K562 (cell line): Measurements from ENCODE around the gene ABCA3. TPM values are rescaled to one million over a fixed set of nuclear protein-coding genes. Genes with fewer than 3 reads are reported as not detected.

Experiments
- EHMT2 ChIP-seq: fragments of 450-650 bp; IDR thresholded peaks from 2 replicates; pipeline ENCODE4 v1.6.1; 2018; ENCODE audit warnings: antibody characterized with exemption
- FOXA3 ChIP-seq, 2 experiments: fragments of 450-650 bp in 1 of 2; sonication (generic) in 1 of 2; formaldehyde crosslinking; IDR thresholded peaks in 1 of 2; conservative IDR thresholded peaks in 1 of 2; 2 replicates each; pipeline versions ENCODE4 v1.4.0 to v1.8.0; 2020 to 2022; ENCODE audit warnings: mild to moderate bottlenecking in 2 of 2, missing genetic modification reagents in 1 of 2
- GABPA ChIP-seq: fragments of 200-800 bp; sonication (Bioruptor generic); conservative IDR thresholded peaks from 2 replicates; pipeline ENCODE4 v1.6.1; 2016; ENCODE audit warnings: low read depth, missing genetic modification characterization, missing compliant biosample characterization
- HDAC3 ChIP-seq: fragments of 450-650 bp; IDR thresholded peaks from 2 replicates; pipeline ENCODE4 v1.6.1; 2018; ENCODE audit warnings: borderline replicate concordance, mild to moderate bottlenecking, moderate library complexity; ENCODE audit not compliant: partially characterized antibody
- HLTF ChIP-seq: fragments of 450-650 bp; IDR thresholded peaks from 2 replicates; pipeline ENCODE4 v1.6.1; 2016
- KDM2B ChIP-seq: fragments of 250-450 bp; sonication (Bioruptor Pico); IDR thresholded peaks from 2 replicates; pipeline ENCODE4 v1.8.0; 2021; ENCODE audit warnings: mild to moderate bottlenecking, moderate library complexity
- POLR2AphosphoS2 ChIP-seq: IDR thresholded peaks from 2 replicates; pipeline ENCODE4 v1.6.1; 2012; ENCODE audit warnings: low read length, improper control_type of control experiment
- POLR2B ChIP-seq: fragments of 450-650 bp; IDR thresholded peaks from 2 replicates; pipeline ENCODE4 v1.6.1; 2018; ENCODE audit warnings: low read depth; ENCODE audit not compliant: partially characterized antibody
- SMARCC2 ChIP-seq: fragments of 450-650 bp; IDR thresholded peaks from 2 replicates; pipeline ENCODE4 v1.6.1; 2017; ENCODE audit warnings: antibody characterized with exemption, moderate library complexity, mild to moderate bottlenecking, low read depth
- SP2 ChIP-seq: IDR thresholded peaks from 2 replicates; pipeline ENCODE4 v1.6.1; 2011; ENCODE audit warnings: mild to moderate bottlenecking, low read depth, low read length, moderate library complexity; ENCODE audit not compliant: poor library complexity, severe bottlenecking; ENCODE audit errors: extremely low read depth
- TEAD2 ChIP-seq: fragments of 450-650 bp; IDR thresholded peaks from 2 replicates; pipeline ENCODE4 v1.6.1; 2016; ENCODE audit warnings: missing genetic modification characterization, control low read depth, missing compliant biosample characterization
- ZNF143 ChIP-seq: sonication (generic); formaldehyde crosslinking; IDR thresholded peaks from 2 replicates; pipeline ENCODE4 v1.9.0; 2022; ENCODE audit warnings: mild to moderate bottlenecking, missing genetic modification reagents
- ZNF79 ChIP-seq: fragments of 250-450 bp; sonication (Bioruptor Pico); IDR thresholded peaks from 2 replicates; pipeline ENCODE4 v1.4.0; 2020; ENCODE audit warnings: low read depth, mild to moderate bottlenecking, moderate library complexity
- polyA plus RNA-seq, 8 experiments: library from polyadenylated mRNA; depleted of rRNA in 4 of 8; stranded (reverse) in 5 of 8; unstranded in 3 of 8; fragments of >200 nt; fragmentation: Nextera tagmentation in 2 of 8; fragmentation: Illumina TruSeq in 1 of 8; extraction: Ambion mirVana in 2 of 8; extraction: Trizol in 1 of 8; gene quantifications; 2 replicates each; pipeline versions ENCODE4 v1.2.1 to v1.2.3, GENCODE V29; 2011 to 2014; ENCODE audit warnings: inconsistent platforms in 1 of 8, missing spikeins in 1 of 8
- total RNA-seq, 7 experiments: library from RNA; depleted of rRNA in 6 of 7; stranded (reverse); fragments of >200 nt in 6 of 7; fragmentation: Illumina TruSeq in 2 of 7; extraction: Trizol in 2 of 7; gene quantifications; 2 replicates each; pipeline versions ENCODE4 v1.2.1 to v1.2.3, GENCODE V29; 2011 to 2021; ENCODE audit warnings: low replicate concordance in 1 of 7
- TF ChIP-seq, protein P1 (sequence below): fragments of 200-800 bp; sonication (Bioruptor generic); IDR thresholded peaks from 2 replicates; pipeline ENCODE4 v1.6.1; 2017; ENCODE audit warnings: missing genetic modification characterization, missing compliant biosample characterization
- TF ChIP-seq, protein P2 (sequence below): fragments of 250-450 bp; sonication (Bioruptor Pico); IDR thresholded peaks from 2 replicates; pipeline ENCODE4 v1.4.0; 2020
- TF ChIP-seq, protein P3 (sequence below): sonication (generic); IDR thresholded peaks from 2 replicates; pipeline ENCODE4 v1.6.1; 2016
- TF ChIP-seq, protein P4 (sequence below), 2 experiments: fragments of 450-650 bp; conservative IDR thresholded peaks; 2 replicates each; pipeline ENCODE4 v1.6.1; 2017; ENCODE audit warnings: mild to moderate bottlenecking in 2 of 2, moderate library complexity in 2 of 2

ABCA3 gene
- total and polyA plus RNA-seq, 9 of the 15 experiments (the other 6 are each of a cell fraction or from before 2014, with no cell fraction given): 0.66 to 23.7 (median 6.9) TPM

DNA sequence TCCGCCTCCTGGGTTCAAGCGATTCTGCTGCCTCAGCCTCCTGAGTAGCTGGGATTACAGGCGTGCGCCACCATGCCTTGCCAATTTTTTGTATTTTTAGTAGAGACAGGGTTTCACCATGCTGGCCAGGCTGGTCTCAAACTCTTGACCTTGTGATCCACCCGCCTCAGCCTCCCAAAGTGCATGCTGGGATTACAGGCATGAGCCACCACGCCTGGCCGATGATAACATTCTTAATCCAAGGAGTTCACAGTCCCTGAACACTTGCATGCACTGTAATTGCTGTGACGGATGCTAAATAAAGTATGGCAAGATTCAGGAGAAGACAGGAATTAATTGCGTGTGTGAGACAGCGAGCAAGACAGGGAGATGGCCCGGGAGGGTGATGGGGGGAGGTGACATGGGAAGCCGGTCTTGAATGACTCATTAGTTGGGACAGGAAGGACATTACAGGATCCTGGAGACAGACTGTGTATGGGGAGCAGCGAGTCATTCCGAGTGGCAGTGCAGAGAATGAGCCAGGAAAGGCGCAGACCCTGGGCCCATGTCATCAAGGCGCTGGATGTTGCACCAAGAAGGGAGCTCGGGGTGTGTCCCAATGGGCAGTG is 6.7 kb downstream of the ABCA3 start (continued):
- TF ChIP-seq, protein P1, sequence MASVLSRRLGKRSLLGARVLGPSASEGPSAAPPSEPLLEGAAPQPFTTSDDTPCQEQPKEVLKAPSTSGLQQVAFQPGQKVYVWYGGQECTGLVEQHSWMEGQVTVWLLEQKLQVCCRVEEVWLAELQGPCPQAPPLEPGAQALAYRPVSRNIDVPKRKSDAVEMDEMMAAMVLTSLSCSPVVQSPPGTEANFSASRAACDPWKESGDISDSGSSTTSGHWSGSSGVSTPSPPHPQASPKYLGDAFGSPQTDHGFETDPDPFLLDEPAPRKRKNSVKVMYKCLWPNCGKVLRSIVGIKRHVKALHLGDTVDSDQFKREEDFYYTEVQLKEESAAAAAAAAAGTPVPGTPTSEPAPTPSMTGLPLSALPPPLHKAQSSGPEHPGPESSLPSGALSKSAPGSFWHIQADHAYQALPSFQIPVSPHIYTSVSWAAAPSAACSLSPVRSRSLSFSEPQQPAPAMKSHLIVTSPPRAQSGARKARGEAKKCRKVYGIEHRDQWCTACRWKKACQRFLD (CRISPR knock-in tag): peak; percentile 31; the same call in 1 of the 2 replicates
- TF ChIP-seq KDM2B (no peak), TEAD2 (tag) (no peak), POLR2AphosphoS2 (no peak), SMARCC2 (0 out of 2 replicates have a peak, but pooled peaks have one; percentile 22), GABPA (tag) (no peak), ZNF143 (CRISPR knock-in tag) (peak; percentile 65; the same call in 1 of the 2 replicates), SP2 (no peak), FOXA3 (CRISPR knock-in tag; conservative IDR thresholded peaks at IDR 0.05 in 1 of 2, IDR thresholded peaks at IDR 0.05 in 1 of 2) (no peak), ZNF79 (no peak), HLTF (no peak), EHMT2 (0 out of 2 replicates have a peak, but pooled peaks have one; percentile 30), HDAC3 (no peak), POLR2B (peak; percentile 17)
- TF ChIP-seq, protein P2, sequence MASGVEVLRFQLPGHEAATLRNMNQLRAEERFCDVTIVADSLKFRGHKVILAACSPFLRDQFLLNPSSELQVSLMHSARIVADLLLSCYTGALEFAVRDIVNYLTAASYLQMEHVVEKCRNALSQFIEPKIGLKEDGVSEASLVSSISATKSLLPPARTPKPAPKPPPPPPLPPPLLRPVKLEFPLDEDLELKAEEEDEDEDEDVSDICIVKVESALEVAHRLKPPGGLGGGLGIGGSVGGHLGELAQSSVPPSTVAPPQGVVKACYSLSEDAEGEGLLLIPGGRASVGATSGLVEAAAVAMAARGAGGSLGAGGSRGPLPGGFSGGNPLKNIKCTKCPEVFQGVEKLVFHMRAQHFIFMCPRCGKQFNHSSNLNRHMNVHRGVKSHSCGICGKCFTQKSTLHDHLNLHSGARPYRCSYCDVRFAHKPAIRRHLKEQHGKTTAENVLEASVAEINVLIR (CRISPR knock-in tag): no peak
- TF ChIP-seq, protein P3, sequence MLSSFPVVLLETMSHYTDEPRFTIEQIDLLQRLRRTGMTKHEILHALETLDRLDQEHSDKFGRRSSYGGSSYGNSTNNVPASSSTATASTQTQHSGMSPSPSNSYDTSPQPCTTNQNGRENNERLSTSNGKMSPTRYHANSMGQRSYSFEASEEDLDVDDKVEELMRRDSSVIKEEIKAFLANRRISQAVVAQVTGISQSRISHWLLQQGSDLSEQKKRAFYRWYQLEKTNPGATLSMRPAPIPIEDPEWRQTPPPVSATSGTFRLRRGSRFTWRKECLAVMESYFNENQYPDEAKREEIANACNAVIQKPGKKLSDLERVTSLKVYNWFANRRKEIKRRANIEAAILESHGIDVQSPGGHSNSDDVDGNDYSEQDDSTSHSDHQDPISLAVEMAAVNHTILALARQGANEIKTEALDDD: no peak
- TF ChIP-seq, protein P4, sequence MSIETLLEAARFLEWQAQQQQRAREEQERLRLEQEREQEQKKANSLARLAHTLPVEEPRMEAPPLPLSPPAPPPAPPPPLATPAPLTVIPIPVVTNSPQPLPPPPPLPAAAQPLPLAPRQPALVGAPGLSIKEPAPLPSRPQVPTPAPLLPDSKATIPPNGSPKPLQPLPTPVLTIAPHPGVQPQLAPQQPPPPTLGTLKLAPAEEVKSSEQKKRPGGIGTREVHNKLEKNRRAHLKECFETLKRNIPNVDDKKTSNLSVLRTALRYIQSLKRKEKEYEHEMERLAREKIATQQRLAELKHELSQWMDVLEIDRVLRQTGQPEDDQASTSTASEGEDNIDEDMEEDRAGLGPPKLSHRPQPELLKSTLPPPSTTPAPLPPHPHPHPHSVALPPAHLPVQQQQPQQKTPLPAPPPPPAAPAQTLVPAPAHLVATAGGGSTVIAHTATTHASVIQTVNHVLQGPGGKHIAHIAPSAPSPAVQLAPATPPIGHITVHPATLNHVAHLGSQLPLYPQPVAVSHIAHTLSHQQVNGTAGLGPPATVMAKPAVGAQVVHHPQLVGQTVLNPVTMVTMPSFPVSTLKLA (conservative IDR thresholded peaks at IDR 0.05): no peak
